T-helper 2 cell treated with Interferon-gamma antibody and Interleukin-4, amounts not matched to agents 100 ng/mL and 5 ng/mL, for 36 hours (primary cell): ENCODE measurements around the gene RAD51B. TPM values are rescaled to one million over a fixed set of nuclear protein-coding genes. Genes with fewer than 3 reads are reported as not detected.

Experiments used
- intact Hi-C: fragments of 100-400 bp; cut with micrococcal nuclease; formaldehyde crosslinking; loops from one replicate; pipeline ENCODE4 v1.15.1; 2023
- total RNA-seq: library from RNA; stranded (reverse); gene quantifications from 2 replicates; pipeline ENCODE4 v1.2.3, GENCODE V29; 2022

The RAD51B gene
- total RNA-seq, 1 donor from 2014 or later, result 31.7 TPM

GRCh38 chr14:68228656-68229055 lies 409.1 kb downstream of the RAD51B start:
- intact Hi-C loops, result no loop called here

DNA sequence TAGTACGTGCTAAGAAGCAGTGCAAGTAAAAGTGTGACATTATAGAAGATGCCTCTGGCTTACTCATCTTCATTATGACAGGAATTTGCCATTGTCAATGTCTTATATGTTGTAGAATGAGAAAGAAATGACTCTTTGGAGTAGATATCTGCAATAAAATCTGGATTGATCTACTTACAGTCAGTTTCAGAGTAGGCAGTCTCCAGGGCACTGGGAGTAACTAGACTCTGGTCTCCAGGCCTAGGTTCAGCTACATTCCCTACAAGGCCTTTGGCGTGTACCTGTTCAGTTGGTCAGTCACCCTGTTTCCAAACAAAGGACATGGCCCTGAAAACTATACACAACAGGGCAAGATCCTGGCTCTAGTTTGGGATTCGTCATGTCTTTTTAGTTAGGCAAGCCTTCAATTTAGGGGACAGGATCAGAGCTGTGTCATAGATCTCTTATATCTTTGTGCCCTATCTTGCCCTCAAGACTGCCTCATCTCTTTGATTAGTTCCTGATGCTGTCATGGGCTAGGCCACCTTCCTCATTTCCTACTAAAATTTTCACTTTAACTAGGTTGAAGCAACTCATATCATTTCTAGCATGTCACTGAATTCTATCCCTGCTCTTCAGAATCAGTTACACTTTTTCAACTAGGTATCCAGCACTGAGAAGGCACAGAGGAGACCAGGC lies 410.0 kb downstream of the RAD51B start:
- intact Hi-C loops, result no loop called here

DNA sequence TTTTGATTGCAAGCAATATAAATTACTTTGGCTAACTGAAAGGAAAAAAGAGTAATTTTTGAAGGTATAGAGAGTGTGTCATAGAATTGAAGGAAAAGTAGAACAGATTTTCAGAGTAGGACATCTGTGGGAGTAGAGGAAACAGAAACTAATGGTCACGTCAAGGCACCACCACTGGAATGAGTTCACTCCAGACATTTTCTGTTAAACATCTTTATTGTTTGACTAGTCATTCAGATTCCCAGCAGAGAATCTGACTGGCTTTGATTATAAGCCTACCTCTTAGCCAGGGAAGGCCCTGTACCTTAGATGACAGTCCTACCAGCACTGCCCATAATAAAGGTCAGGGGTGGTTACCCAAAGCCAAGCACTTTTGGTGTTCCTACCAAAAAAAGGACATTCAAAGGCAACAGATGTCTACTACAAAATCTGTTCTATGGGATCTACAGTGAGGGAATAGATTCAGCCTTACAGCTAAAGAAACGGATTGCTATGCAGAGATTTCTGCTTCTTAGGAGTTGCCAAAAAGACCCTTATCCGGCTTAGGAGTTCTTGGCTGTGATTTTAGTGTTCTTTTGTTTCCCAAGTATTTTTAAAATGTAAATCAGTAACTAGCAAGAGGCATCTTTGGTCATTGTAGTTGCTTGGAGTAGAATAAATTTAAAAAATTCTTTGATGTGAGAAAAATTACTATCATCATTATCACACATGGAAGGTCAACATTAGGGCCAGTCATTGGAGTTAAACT lies 410.8 kb downstream of the RAD51B start:
- intact Hi-C loops, result no loop called here

- intact Hi-C loops, result no loop called here
Observed at GRCh38 chr14:68230950-68231717, 411.6 kb downstream of the RAD51B start.

DNA sequence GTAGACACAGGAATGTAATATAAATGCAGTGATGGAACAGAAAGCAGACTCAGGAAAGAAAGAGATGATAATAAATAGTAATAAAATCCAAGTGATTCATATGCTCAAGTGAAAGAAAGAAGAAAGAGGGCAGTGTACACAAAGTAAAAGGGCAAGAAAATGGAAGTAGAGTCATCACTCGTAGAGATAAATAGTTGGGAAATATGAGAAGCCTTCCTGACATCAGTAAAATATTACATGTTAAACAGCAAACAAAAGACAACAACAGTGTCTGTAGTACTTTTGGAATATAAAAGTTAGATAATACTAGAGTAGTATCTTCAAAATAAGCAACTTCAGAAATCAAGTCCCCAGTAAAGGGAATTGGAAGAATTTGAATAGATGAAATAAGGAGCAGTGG lies 412.3 kb downstream of the RAD51B start:
- intact Hi-C loops, result no loop called here

DNA sequence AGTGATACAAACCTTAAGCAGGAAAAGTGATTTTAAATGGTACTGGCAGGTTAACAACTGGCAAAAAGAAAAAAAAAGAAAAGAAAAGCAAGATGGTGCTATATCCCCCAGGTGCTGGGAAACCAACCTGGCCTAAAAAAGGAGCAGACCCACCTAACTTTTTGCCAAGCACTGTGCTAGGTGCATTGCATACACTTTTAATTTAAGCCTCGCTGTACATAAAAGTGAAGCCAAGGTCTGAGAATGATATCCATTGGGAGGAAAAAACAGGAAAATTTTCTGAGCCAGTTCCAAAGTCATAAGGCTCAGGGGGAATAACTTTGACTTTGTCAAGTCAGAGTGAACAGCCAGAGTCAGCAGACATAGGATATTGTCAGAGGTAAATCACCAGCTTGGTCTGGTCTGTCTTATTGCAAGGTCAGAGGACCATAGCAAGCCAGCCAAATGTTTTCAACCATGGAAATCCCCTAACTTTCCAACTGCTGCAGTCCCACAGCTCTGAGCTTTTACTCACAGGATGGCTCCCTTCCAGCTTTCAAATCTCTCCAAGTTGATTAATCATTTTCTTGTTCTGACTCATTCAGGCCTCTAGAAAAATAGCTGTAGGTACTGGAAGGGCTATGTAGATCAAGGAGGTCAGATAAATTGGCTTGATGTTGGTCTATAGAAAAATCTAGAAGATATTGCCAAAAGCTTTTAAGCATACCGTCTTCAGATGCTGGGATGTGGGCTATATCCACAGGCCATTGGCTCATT lies 412.9 kb downstream of the RAD51B start:
- intact Hi-C loops, result no loop called here

- intact Hi-C loops, result no loop called here
Observed at GRCh38 chr14:68233101-68233784, 413.7 kb downstream of the RAD51B start.

GRCh38 chr14:68234101-68234905 lies 414.7 kb downstream of the RAD51B start:
- intact Hi-C loops, result no loop called here

GRCh38 chr14:68235011-68235410 lies 415.4 kb downstream of the RAD51B start:
- intact Hi-C loops, result no loop called here

DNA sequence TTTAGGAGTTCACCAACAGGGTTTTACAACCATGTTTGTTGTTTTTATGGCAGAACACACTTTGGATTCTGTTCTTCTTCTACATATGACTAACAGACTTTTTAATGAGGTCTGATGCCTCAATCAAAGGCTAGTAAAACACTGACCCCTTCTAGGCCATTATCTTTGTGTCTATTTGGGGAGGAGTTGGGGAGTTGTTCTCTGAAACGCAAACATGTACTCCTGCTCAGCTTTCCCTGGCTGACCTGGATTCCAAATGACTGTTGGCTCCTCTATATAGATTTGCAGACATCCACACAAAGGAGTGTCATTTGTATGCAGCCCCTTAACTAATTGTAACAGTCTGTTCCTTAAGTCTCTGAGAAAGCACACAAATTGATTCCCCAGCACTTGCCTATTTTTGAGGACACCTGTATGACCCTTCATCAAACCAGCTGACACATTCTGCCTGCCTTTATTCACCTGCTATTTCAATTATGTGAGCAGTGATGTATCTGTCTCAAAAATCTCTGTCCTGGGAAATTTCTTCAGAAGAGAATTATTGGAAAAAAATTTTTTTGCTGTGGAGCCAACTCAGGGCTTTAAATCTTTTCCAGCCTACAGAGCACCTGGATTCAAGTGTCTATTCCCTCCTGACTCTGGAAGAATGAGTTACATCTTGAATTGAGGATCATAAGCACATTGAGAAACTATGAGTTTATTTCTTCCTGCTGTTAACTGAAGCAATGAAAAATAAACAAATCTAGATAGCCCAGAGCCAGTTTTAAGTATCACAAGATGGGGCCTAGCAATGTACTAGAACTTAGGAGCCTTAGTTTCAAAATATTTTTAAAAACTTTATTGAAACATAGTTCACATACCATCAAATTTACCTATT lies 417.2 kb downstream of the RAD51B start:
- intact Hi-C loops, result no loop called here

DNA sequence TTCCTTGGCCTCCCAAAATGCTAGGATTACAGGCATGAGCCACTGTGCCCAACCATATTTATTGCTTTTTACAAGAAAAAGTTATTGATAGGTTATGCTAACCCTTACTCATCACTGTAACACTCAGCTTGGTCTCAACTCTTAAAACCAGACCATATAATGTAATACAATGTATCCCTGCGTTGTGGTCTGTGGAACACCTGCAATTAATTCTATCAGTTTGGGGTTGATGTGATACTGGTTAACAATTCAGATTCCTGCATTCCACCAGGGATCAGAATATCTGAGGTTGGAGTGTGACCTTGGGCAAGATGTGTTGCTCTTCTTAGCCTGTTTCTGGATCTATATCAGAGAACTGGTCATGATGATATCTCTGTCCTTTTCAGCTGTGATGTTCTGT lies 419.0 kb downstream of the RAD51B start:
- intact Hi-C loops, result no loop called here

DNA sequence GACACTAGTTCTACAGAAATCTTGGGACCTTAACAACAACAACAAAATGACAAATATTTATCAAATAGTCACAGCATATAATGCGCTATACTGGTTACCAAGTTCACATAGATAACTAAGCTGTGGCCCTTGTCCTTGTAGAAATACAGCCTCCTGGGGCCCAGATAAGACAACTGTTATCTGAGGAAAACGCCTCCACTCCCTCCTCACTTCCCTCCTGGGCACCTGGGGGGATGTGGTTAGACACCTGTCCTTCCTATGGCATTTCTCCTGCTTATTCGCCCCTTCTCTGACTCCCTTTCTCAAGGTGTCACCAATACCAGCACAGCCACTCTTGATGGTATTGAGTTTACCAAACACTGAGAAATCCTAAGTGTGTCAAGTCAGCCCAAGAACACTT lies 419.4 kb downstream of the RAD51B start:
- intact Hi-C loops, result no loop called here

DNA sequence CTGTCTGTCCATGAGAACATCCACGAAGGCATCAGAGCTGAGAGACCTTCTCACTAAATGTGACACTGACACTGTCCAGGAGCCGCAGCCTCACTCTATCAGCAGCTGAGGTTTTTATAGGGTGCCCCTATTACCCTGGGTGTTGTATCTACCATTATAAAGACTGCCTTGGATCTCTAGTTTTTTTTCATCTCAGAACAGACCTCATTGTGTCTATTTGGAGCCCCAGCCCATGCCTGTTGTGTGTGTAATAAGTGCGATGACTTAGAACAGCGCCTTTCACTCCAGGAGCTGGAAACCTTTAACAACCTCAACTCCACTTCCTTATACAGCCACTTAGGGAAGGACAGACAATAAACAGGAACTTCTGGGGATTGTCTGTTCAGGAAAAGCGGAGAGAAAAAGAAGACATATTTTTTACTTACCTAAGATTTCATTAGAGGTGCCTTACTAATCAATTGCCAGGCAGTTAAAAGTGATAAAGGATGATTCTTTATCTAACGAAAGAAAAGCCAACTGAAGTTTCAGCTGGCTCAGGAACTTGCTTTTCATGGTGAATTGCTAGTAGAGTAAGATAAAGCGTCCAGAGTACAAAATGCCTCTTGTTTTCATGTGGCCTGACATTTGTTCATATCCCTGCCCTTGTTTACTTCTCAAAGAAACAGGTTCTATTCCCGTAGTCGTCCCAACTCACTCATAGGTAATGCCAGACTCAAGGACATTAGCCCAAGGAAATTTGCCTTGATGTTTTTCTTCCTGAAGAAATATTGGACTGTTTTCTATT lies 420.6 kb downstream of the RAD51B start:
- intact Hi-C loops, result no loop called here

DNA sequence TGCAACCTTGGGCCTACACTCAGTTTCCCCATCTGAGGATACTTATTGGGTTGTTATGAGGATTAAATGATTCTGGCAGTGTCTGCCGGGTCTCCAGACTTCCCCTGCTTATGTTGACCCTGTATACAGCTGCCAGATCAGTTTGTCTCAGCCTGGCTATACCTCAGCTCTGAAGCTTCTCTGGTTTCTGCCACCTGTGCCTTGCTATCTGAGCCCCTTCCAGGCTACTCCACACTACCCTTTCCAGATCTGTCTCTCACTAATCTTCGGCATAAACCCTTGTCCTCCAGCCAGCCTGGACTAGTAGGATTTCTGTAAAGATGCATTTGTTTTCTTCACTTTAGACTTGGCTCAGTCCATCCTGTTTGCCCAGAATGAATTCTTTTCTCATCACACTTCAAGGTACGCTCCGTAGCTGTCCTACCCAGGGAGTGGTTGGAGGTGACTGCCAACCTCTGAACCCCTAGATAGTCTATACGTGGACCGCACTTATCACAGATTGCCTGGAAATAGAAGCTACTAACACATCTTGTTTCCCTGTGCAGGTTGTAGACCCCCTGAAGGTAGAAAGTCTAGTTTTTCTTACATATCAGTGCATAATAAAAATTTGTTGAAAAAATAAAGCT lies 422.4 kb downstream of the RAD51B start:
- intact Hi-C loops, result no loop called here

- intact Hi-C loops, result no loop called here
Observed at GRCh38 chr14:68243450-68244010, 424.0 kb downstream of the RAD51B start.

- intact Hi-C loops, result no loop called here
Observed at GRCh38 chr14:68244262-68244980, 424.8 kb downstream of the RAD51B start.
